ENCODE measurements around the gene LIN54. TPM values are rescaled to one million over a fixed set of nuclear protein-coding genes. Genes with fewer than 3 reads are reported as not detected.
A peak's percentile ranks its signal among the peaks of the same experiment; 100 is the strongest.

The LIN54 gene
- total and polyA plus RNA-seq, 9 of the 15 experiments (the other 6 are each of a cell fraction or from before 2014, with no cell fraction given), result 2.2 to 22.5 (median 15.8) TPM

DNA sequence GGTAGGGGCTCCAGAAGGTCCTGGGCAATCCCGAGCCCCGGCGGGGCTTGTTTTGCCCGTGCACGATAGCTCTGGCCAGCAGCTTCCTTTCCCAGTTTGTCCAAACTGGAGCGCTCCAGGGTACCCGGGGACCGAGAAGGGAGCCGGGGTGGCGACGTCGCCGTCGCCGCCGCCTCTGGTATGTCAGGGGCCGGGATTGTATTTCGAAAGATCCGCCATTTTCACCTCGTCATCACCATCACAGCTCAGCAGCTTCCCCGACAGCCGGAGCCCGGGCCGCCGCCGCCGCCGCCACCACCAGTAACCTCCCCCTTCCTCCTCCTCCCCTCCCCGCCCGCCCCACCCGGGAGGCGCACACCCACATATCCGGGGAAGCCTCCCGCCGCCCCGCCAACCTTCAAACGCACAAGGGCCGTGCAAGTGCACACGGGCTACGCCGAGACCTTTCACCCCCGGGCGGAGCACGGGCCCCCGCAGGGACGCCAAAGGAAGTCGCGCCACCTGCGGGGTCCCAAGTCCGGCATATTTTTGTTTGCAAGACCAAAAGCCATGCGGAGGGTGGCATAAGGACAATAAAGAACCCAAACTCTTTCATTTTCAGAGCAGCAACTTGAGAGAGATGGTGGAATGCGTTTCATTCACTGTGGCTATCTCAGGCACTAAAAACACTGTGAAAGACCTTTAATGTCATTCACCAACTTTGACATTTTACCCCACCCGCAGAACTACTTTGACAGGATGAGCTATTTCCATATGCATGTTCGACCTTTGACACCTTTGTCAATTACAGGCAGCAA is at the start of gene LIN54 (continued):
- TF ChIP-seq, protein P1, sequence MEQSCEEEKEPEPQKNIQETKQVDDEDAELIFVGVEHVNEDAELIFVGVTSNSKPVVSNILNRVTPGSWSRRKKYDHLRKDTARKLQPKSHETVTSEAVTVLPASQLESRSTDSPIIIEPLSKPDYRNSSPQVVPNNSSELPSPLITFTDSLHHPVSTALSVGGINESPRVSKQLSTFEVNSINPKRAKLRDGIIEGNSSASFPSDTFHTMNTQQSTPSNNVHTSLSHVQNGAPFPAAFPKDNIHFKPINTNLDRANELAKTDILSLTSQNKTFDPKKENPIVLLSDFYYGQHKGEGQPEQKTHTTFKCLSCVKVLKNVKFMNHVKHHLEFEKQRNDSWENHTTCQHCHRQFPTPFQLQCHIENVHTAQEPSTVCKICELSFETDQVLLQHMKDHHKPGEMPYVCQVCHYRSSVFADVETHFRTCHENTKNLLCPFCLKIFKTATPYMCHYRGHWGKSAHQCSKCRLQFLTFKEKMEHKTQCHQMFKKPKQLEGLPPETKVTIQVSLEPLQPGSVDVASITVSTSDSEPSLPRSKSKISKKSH (CRISPR knock-in tag; IDR thresholded peaks at IDR 0.05), result no peak
- TF ChIP-seq ATF7 (IDR thresholded peaks at IDR 0.05), result no peak
- TF ChIP-seq STAT5B (CRISPR knock-in tag; IDR thresholded peaks at IDR 0.05), result no peak
- TF ChIP-seq, protein P2, sequence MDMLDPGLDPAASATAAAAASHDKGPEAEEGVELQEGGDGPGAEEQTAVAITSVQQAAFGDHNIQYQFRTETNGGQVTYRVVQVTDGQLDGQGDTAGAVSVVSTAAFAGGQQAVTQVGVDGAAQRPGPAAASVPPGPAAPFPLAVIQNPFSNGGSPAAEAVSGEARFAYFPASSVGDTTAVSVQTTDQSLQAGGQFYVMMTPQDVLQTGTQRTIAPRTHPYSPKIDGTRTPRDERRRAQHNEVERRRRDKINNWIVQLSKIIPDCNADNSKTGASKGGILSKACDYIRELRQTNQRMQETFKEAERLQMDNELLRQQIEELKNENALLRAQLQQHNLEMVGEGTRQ (CRISPR knock-in tag; IDR thresholded peaks at IDR 0.05), result no peak
- TF ChIP-seq, protein P3, sequence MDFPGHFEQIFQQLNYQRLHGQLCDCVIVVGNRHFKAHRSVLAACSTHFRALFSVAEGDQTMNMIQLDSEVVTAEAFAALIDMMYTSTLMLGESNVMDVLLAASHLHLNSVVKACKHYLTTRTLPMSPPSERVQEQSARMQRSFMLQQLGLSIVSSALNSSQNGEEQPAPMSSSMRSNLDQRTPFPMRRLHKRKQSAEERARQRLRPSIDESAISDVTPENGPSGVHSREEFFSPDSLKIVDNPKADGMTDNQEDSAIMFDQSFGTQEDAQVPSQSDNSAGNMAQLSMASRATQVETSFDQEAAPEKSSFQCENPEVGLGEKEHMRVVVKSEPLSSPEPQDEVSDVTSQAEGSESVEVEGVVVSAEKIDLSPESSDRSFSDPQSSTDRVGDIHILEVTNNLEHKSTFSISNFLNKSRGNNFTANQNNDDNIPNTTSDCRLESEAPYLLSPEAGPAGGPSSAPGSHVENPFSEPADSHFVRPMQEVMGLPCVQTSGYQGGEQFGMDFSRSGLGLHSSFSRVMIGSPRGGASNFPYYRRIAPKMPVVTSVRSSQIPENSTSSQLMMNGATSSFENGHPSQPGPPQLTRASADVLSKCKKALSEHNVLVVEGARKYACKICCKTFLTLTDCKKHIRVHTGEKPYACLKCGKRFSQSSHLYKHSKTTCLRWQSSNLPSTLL (IDR thresholded peaks at IDR 0.05), result no peak
- no peak for TF ChIP-seq RBM14 (IDR thresholded peaks at IDR 0.05; ENCODE audit: borderline replicate concordance, insufficient read depth, low read depth, low read length)
- TF ChIP-seq, protein P4, sequence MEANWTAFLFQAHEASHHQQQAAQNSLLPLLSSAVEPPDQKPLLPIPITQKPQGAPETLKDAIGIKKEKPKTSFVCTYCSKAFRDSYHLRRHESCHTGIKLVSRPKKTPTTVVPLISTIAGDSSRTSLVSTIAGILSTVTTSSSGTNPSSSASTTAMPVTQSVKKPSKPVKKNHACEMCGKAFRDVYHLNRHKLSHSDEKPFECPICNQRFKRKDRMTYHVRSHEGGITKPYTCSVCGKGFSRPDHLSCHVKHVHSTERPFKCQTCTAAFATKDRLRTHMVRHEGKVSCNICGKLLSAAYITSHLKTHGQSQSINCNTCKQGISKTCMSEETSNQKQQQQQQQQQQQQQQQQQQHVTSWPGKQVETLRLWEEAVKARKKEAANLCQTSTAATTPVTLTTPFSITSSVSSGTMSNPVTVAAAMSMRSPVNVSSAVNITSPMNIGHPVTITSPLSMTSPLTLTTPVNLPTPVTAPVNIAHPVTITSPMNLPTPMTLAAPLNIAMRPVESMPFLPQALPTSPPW (CRISPR knock-in tag; IDR thresholded peaks at IDR 0.05), result peak; percentile 97
- no peak for TF ChIP-seq U2AF1 (optimal IDR thresholded peaks at IDR 0.05; ENCODE audit: low read depth, low read length)
- TF ChIP-seq ZNF766 (CRISPR knock-in tag; conservative IDR thresholded peaks at IDR 0.05), result no peak
- TF ChIP-seq HNRNPUL1 (IDR thresholded peaks at IDR 0.05; ENCODE audit: low read length), result no peak
- peak; percentile 78 for TF ChIP-seq RBFOX2 (IDR thresholded peaks at IDR 0.05; ENCODE audit: low read depth, low read length)
- no peak for TF ChIP-seq DIDO1 (tag; IDR thresholded peaks at IDR 0.05; ENCODE audit: low read depth)
- no peak for TF ChIP-seq MTF1 (CRISPR knock-in tag; IDR thresholded peaks at IDR 0.05; ENCODE audit: borderline replicate concordance)
- no peak for TF ChIP-seq THRAP3 (IDR thresholded peaks at IDR 0.05; ENCODE audit: borderline replicate concordance)
- no peak for TF ChIP-seq HDAC3 (IDR thresholded peaks at IDR 0.05; ENCODE audit: borderline replicate concordance, partially characterized antibody)
- TF ChIP-seq KLF6 (CRISPR knock-in tag; IDR thresholded peaks at IDR 0.05; ENCODE audit: borderline replicate concordance), result no peak
- no peak; the same call in 1 of the 2 replicates for TF ChIP-seq NCOR1 (IDR thresholded peaks at IDR 0.05)
- no peak for TF ChIP-seq SMARCA4 (IDR thresholded peaks at IDR 0.05)
- no peak for TF ChIP-seq TOE1 (IDR thresholded peaks at IDR 0.05; ENCODE audit: borderline replicate concordance)
- no peak for TF ChIP-seq TOE1 (CRISPR knock-in tag; IDR thresholded peaks at IDR 0.05; ENCODE audit: borderline replicate concordance, low read depth)
- TF ChIP-seq HSF4 (CRISPR knock-in tag; IDR thresholded peaks at IDR 0.05; ENCODE audit: borderline replicate concordance), result no peak
- TF ChIP-seq EZH2 (IDR thresholded peaks at IDR 0.05; ENCODE audit: borderline replicate concordance, low read depth, low read length), result no peak
- TF ChIP-seq NBN (IDR thresholded peaks at IDR 0.05; ENCODE audit: low read depth), result no peak
